ENCODE results near the gene METTL22.
A peak's percentile ranks its signal among the peaks of the same experiment; 100 is the strongest.

The METTL22 gene

GRCh38 chr16:8621572-8622314 lies at the start of gene METTL22:
TSS of gene METTL22 (plus strand) at chr16:8621698. CDS start at chr16:8625666, 3,968 bp downstream.
- peak; percentile 86 for DNase-seq (ENCODE audit: low read depth)

- no peak for DNase-seq (ENCODE audit: low read depth)
These were observed 49.2 kb upstream of the METTL22 start for GRCh38 chr16:8572063-8572918.

GRCh38 chr16:8572919-8573724 lies 48.4 kb upstream of the METTL22 start:
- no peak for DNase-seq (ENCODE audit: low read depth)

- no peak for DNase-seq (ENCODE audit: low read depth)
These were observed 46.1 kb upstream of the METTL22 start for GRCh38 chr16:8575399-8575798.

- no peak for DNase-seq (ENCODE audit: low read depth)
These were observed 45.1 kb upstream of the METTL22 start for GRCh38 chr16:8576141-8577004.

GRCh38 chr16:8577678-8578304 lies 43.7 kb upstream of the METTL22 start:
- DNase-seq (ENCODE audit: low read depth), result no peak

- DNase-seq (ENCODE audit: low read depth), result no peak
These were observed 41.9 kb upstream of the METTL22 start for GRCh38 chr16:8579559-8579958.

GRCh38 chr16:8581831-8582580 lies 39.5 kb upstream of the METTL22 start:
- DNase-seq (ENCODE audit: low read depth), result no peak

- DNase-seq (ENCODE audit: low read depth), result no peak
These were observed 38.3 kb upstream of the METTL22 start for GRCh38 chr16:8583199-8583598.

- no peak for DNase-seq (ENCODE audit: low read depth)
These were observed 37.8 kb upstream of the METTL22 start for GRCh38 chr16:8583732-8584131.

GRCh38 chr16:8585041-8585440 lies 36.5 kb upstream of the METTL22 start:
- DNase-seq (ENCODE audit: low read depth), result no peak

- DNase-seq (ENCODE audit: low read depth), result no peak
These were observed 35.6 kb upstream of the METTL22 start for GRCh38 chr16:8585857-8586256.

- no peak for DNase-seq (ENCODE audit: low read depth)
These were observed 34.4 kb upstream of the METTL22 start for GRCh38 chr16:8587065-8587464.

- no peak for DNase-seq (ENCODE audit: low read depth)
These were observed 32.8 kb upstream of the METTL22 start for GRCh38 chr16:8588682-8589056.

- DNase-seq (ENCODE audit: low read depth), result no peak
These were observed 32.2 kb upstream of the METTL22 start for GRCh38 chr16:8589057-8589899.

GRCh38 chr16:8589900-8590688 lies 31.4 kb upstream of the METTL22 start, which contains the start of gene TMEM114:
TSS of gene TMEM114 (minus strand) at chr16:8590511. CDS start at chr16:8589838, 673 bp downstream.
- DNase-seq (ENCODE audit: low read depth), result no peak

- DNase-seq (ENCODE audit: low read depth), result no peak
These were observed 30.7 kb upstream of the METTL22 start for GRCh38 chr16:8590811-8591210.

- DNase-seq (ENCODE audit: low read depth), result no peak
These were observed 30.0 kb upstream of the METTL22 start for GRCh38 chr16:8591451-8591850.

All from stimulated activated CD8-positive, alpha-beta memory T cell treated with anti-CD3 and anti-CD28 coated beads, Interleukin-12 subunit alpha, Interleukin-12 subunit beta, amount 100 ng/mL, for 1 hour (primary cell).